Measurements from ENCODE around the gene NRM. TPM values are rescaled to one million over a fixed set of nuclear protein-coding genes. Genes with fewer than 3 reads are reported as not detected.

NRM gene
- total RNA-seq = 1 to 10 TPM; 3.0 to 8.2 (median 6.0) TPM

GRCh38 chr6:30690403-30691207 lies at the start of gene NRM:
TSS of gene NRM (minus strand) at chr6:30690984. CDS start at chr6:30690974, 10 bp downstream.
- WGBS, 2 donors (ENCODE audit: low coverage in 1 of 2) = 0 to 1% methylated on average over 7 to 12 of the region's 40 CpGs
- peak; percentile 75 for ATAC-seq
- peak within 1 kb of the TSS; percentile 70 to 100 (median 95) for H3K27ac ChIP-seq
- H3K36me3 ChIP-seq = no peaks in the 10 kb centered on the region
- no peaks in the 10 kb centered on the region for H3K9me3 ChIP-seq
- no peaks in the 10 kb centered on the region for H3K27me3 ChIP-seq
- peaks cover 4 to 43% (median 33%) of the 10 kb centered on the region in 3 donors for H3K4me1 ChIP-seq
- TF ChIP-seq CTCF (IDR thresholded peaks at IDR 0.05) (peak in 1 of 4 experiments; percentile 18), POLR2A (IDR thresholded peaks at IDR 0.05) (peak; percentile 27 to 28), POLR2AphosphoS5 (IDR thresholded peaks at IDR 0.05) (peak; percentile 73), EP300 (IDR thresholded peaks at IDR 0.05) (no peak)
- H3K4me3 ChIP-seq = peak within 1 kb of the TSS; percentile 68 to 80

- ATAC-seq = no peak
- Histone ChIP-seq H3K4me3 (no peak overlapping the region), H3K9me3 (no peaks in the 10 kb centered on the region), H3K27me3 (no peaks in the 10 kb centered on the region), H3K27ac (peak overlapping the region in 2 of 4 donors; percentile 21 to 96), H3K36me3 (peaks cover 0 to 51% of the 10 kb centered on the region in 2 donors), H3K4me1 (peaks cover 0 to 86% (median 11%) of the 10 kb centered on the region in 3 donors)
- TF ChIP-seq POLR2AphosphoS5 (IDR thresholded peaks at IDR 0.05) (no peak), EP300 (IDR thresholded peaks at IDR 0.05) (no peak), CTCF (IDR thresholded peaks at IDR 0.05) (no peak), POLR2A (IDR thresholded peaks at IDR 0.05) (no peak)
- 81 to 83% methylated on average over 1 to 2 of the region's 2 CpGs for WGBS, 2 donors (ENCODE audit: low coverage in 1 of 2)
These were observed 49.7 kb upstream of the NRM start for GRCh38 chr6:30740540-30740870.

GRCh38 chr6:30738532-30738931 lies 47.7 kb upstream of the NRM start:
- H3K9me3 ChIP-seq = no peaks in the 10 kb centered on the region
- peaks cover 0 to 71% of the 10 kb centered on the region in 2 donors for H3K36me3 ChIP-seq
- no peak overlapping the region for H3K4me3 ChIP-seq
- TF ChIP-seq POLR2AphosphoS5 (IDR thresholded peaks at IDR 0.05) (no peak), CTCF (IDR thresholded peaks at IDR 0.05) (no peak)
- 71 to 91% methylated on average over 5 to 6 of the region's 6 CpGs for WGBS, 2 donors (ENCODE audit: low coverage in 1 of 2)
- H3K27me3 ChIP-seq = no peaks in the 10 kb centered on the region
- H3K27ac ChIP-seq = no peak overlapping the region
- ATAC-seq = no peak
- peaks cover 0 to 73% (median 11%) of the 10 kb centered on the region in 3 donors for H3K4me1 ChIP-seq

GRCh38 chr6:30735668-30736314 lies 45.0 kb upstream of the NRM start:
- Histone ChIP-seq H3K9me3 (no peaks in the 10 kb centered on the region), H3K27me3 (no peaks in the 10 kb centered on the region), H3K4me1 (peaks cover 0 to 63% (median under 1%) of the 10 kb centered on the region in 3 donors), H3K36me3 (peaks cover 0 to 97% of the 10 kb centered on the region in 2 donors), H3K27ac (no peak overlapping the region), H3K4me3 (no peak overlapping the region)
- no peak for ATAC-seq
- TF ChIP-seq POLR2AphosphoS5 (IDR thresholded peaks at IDR 0.05) = no peak
- TF ChIP-seq EP300 (IDR thresholded peaks at IDR 0.05) = no peak
- no peak for TF ChIP-seq POLR2A (IDR thresholded peaks at IDR 0.05)
- no peak for TF ChIP-seq CTCF (IDR thresholded peaks at IDR 0.05)
- WGBS, 2 donors (ENCODE audit: low coverage in 1 of 2) = 70 to 81% methylated on average over 5 of the region's 8 CpGs

All from gastroesophageal sphincter (tissue), 4 donors.